Activated CD8-positive, alpha-beta memory T cell treated with anti-CD3 and anti-CD28 coated beads, Interleukin-2, amount 50 U/mL, for 1 hour (primary cell): ENCODE results near the gene THBS3.
"Not testable (repeated sequence)": the region's sequence is repeated elsewhere in the genome, so short reads cannot be mapped to it uniquely, and the experiment has no call there.

ENCODE experiments used
- DNase-seq: peaks from one replicate; pipeline ENCODE4 v3.0.0-alpha.2; 2020; ENCODE audit errors: extremely low read depth

THBS3 gene

DNA sequence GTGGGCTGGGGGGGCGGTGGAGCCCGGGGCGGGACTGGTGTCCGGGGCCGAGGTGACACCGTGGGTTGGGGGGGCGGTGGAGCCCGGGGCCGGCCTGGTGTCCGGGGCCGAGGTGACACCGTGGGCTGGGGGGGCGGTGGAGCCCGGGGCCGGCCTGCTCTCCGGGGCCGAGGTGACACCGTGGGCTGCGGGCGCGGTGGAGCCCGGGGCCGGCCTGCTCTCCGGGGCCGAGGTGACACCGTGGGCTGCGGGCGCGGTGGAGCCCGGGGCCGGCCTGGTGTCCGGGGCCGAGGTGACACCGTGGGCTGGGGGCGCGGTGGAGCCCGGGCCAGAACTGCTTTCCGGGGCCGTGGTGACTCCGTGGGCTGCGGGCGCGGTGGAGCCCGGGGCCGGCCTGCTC is 17.8 kb downstream of the THBS3 start:
- DNase-seq = not testable (repeated sequence)

DNA sequence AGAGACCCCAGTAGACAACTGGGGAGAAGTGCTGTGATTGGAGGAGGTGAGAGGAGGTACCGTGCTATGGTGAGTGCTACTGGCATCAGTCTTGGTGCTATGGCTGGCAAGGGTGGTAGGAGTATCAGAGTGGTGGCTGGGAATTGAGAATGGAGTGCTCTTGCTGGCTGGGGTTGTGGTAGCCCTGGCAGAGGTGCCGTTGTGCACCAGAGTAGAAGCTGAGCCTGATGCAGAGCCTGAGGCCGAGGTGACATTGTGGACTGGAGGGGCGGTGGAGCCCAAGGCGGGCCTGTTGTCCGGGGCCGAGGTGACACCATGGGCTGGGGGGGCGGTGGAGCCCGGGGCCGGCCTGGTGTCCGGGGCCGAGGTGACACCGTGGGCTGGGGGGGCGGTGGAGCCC is 19.4 kb downstream of the THBS3 start:
- DNase-seq = no peak

GRCh38 chr1:155187456-155187891 is 20.2 kb downstream of the THBS3 start:
- DNase-seq = no peak

- no peak for DNase-seq
Measured at GRCh38 chr1:155186794-155187455, 20.8 kb downstream of the THBS3 start.

- no peak for DNase-seq
Measured at GRCh38 chr1:155186067-155186793, 21.5 kb downstream of the THBS3 start.

DNA sequence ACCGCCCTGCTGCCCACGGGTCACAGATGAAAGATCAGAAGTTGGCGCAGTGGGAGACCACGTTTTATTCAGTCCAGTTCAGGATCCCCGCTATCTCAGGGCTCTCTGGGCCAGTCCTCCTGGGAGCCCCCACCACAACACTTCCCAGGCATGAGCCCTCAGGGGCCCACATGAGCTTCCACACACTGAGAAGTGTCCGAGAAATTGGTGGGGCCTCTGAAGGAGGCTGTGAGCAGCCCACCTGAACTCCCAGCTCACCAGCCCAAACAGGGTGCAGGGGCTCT is 22.0 kb downstream of the THBS3 start:
- no peak for DNase-seq

DNA sequence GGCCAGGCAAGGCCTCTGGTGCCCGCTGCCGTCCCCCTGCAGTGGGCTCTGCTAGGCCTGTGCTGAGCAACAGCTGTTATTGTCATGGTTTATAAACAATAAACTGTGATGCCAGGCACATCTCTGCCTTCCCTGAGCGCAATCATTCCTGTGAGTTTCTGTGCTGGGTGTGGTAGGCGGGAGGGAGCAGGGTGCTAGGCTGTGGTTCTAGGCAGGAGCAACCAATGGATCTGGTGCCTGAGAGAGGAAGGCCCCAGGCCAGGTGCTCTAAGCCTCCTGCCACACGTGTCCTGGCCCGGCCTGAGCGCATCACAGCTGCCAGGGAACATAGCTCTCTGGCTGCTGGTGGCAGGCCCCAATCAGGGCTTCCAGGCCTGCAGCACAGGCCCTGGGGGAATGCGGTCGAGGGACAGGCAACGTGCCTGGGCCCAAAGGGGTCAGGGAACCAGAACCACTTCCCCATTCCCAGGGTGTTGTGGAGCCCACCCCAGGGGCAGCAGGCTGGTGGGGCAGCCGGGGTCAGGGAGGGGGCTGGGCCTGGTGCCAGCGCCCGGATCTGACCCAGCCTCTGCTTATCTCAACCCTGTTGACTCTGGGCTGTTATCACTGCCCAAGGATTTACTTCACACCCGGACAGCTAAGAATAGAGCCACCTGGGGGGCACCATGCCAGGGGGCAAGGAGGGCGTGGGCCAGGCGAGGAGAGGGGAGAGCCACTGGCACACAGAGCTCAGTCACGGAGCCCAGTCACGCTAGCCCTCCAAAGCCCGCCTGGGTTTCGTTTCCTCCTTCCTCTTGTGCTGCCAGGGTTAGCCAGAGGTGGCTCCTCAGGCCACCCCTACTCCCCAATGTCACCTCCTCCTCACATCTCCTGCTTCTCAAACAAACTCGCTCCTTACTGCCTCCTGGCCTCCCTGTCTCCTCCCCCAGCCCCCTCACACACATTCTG is 22.6 kb downstream of the THBS3 start:
- DNase-seq = no peak

DNA sequence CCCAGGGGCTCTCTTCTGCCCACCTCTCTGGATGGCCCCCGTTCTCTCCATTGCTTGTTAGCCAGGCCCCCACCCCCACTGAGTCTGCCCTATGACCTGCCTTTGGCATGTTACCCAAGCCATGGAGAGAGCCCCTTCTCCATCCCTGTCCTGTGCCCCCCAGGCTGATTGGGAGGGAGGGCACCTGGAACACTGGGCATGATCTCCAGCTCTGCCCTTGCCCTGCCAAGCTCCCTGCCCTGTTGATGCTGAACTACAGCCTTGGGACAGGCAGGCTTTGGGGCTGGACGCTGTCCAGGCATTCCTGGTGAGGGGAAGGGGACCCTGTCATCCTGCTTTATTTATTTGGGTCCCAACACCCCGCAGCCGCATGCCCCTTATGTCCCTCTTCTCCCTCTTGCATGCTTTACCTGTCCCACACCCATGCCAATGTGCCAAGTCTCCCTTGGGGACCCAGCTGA is 23.3 kb downstream of the THBS3 start:
- no peak for DNase-seq

- no peak for DNase-seq
Measured at GRCh38 chr1:155183775-155184221, 23.9 kb downstream of the THBS3 start.

DNA sequence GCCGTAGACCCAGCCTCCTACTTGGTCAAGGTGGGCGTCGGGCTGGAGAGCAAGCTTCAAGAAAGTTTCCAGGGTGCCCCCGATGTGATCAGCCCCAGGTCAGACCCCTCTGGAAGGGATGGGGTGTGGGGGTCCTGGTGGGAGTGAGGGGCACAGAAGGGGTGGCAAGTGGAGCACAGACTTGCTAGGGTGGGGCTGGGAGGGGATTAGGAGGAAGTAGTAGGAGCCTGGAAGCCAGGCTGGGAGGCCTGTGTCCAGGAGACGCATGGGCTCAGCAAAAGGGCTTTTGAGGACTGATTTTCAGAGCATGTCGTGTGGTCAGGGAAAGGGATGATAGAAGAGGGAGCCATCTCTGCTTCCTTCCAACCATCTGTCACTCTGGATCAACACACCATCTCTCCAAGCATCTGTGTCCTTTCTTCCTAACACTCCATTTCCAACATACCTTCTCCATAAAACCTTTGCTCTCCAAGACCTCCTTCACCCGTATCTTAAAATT is 25.6 kb downstream of the THBS3 start:
- DNase-seq = no peak

GRCh38 chr1:155181371-155182051 is 26.2 kb downstream of the THBS3 start:
- DNase-seq = no peak

GRCh38 chr1:155179112-155180031 is 28.3 kb downstream of the THBS3 start:
- DNase-seq = no peak

GRCh38 chr1:155178441-155179111 is 29.1 kb downstream of the THBS3 start:
- DNase-seq = no peak

DNA sequence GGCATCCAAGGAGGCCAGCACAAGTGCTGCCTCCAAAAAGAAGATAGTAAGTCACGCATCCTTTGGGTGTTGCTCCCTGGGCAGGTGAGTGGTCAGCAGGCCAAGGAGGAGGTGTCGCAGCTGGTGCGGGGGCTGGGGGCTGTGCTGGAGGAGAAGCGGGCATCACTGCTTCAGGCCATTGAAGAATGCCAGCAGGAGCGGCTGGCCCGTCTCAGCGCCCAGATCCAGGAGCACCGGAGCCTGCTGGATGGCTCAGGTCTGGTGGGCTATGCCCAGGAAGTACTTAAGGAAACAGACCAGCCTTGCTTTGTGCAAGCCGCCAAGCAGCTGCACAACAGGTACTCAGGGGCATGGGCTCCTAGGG is 29.8 kb downstream of the THBS3 start:
- no peak for DNase-seq

GRCh38 chr1:155177192-155177917 is 30.3 kb downstream of the THBS3 start:
- no peak for DNase-seq

DNA sequence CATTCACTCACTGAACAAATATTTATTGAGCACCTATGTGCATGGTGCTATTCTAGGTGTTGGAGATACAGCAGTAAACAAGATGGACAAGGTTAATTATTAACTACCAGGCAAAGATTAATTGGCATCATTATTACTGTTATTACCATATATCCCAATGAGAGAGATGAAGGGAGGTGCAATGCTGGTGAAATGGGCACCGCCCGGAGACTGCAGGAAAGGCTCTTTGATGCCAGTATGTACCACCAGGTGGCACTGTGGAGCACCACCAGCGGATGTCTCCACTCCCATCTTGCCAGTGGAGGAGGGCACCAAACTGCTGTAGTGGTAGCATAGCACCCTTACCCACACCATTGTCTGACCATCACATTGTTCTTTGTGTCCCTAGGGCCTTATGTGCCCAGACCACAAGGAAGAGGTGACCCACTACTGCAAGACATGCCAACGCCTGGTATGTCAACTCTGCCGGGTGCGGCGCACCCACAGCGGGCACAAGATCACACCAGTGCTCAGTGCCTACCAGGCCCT is 31.1 kb downstream of the THBS3 start:
- DNase-seq = no peak

DNA sequence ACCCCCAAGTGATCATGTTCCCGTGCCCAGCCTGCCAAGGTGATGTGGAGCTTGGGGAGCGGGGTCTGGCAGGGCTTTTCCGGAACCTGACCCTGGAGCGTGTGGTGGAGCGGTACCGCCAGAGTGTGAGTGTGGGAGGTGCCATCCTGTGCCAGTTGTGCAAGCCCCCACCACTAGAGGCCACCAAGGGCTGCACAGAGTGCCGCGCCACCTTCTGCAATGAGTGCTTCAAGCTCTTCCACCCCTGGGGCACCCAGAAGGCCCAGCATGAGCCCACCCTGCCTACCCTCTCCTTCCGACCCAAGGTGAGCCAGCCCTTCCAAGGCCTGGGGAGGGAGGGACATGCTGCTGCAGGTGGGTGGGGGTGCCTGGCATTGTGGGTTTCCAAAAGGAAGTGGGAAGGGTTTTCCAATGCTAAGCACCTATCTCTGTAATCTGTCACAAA is 31.7 kb downstream of the THBS3 start:
- no peak for DNase-seq

GRCh38 chr1:155175281-155175926 is 32.3 kb downstream of the THBS3 start:
- DNase-seq = no peak
